Cardiac muscle cell (in vitro differentiated cells and primary cell): Measurements from ENCODE around the gene HMX3. TPM values are rescaled to one million over a fixed set of nuclear protein-coding genes. Genes with fewer than 3 reads are reported as not detected.

Experiments used
- DNase-seq, 2 donors: peaks; one replicate each; pipeline versions ENCODE4 v3.0.0 to v3.0.0-alpha.2; 2010 to 2017; ENCODE audit warnings: low read depth in 1 of 2, low spot score in 1 of 2
- H3K27ac ChIP-seq: fragments of 200-600 bp; sonication (generic); 2 replicates; pipeline ENCODE4 v1.5.1; 2016
- H3K27me3 ChIP-seq: fragments of 200-600 bp; sonication (generic); 2 replicates; pipeline ENCODE4 v1.6.0; 2016; ENCODE audit warnings: control low read depth
- H3K36me3 ChIP-seq: fragments of 200-600 bp; sonication (generic); 2 replicates; pipeline ENCODE4 v1.5.1; 2016; ENCODE audit warnings: control low read depth
- H3K4me1 ChIP-seq: fragments of 200-600 bp; sonication (generic); 2 replicates; pipeline ENCODE4 v1.8.1; 2017; ENCODE audit warnings: low read depth, mild to moderate bottlenecking, mixed run types
- H3K4me3 ChIP-seq: fragments of 200-600 bp; sonication (generic); 2 replicates; pipeline ENCODE4 v1.5.1; 2016; ENCODE audit warnings: mild to moderate bottlenecking
- H3K9me3 ChIP-seq: fragments of 200-600 bp; sonication (generic); 2 replicates; pipeline ENCODE4 v1.5.1; 2017; ENCODE audit warnings: low read depth, mild to moderate bottlenecking, control low read depth
- CTCF ChIP-seq: IDR thresholded peaks from 2 replicates; pipeline ENCODE4 v1.5.1; 2012; ENCODE audit warnings: low read depth, mild to moderate bottlenecking, low read length
- polyA plus RNA-seq: library from polyadenylated mRNA; unstranded; fragments of >200 nt; fragmentation: Nextera tagmentation; extraction: Ambion mirVana; gene quantifications from 2 replicates; pipeline ENCODE4 v1.2.1, GENCODE V29; 2016
- total RNA-seq: library from RNA; depleted of rRNA; stranded (reverse); fragments of >200 nt; gene quantifications from 2 replicates; pipeline ENCODE4 v1.2.3, GENCODE V29; 2016

The HMX3 gene
- total and polyA plus RNA-seq, 2 experiments from 2014 or later: not detected

GRCh38 chr10:123102673-123103072 is 33.1 kb upstream of the HMX3 start:
- no peak overlapping the region for H3K4me3 ChIP-seq

GRCh38 chr10:123103944-123104343 is 31.8 kb upstream of the HMX3 start:
- H3K4me1 ChIP-seq: no peaks in the 10 kb centered on the region
- H3K27me3 ChIP-seq: no peaks in the 10 kb centered on the region
- no peak overlapping the region for H3K27ac ChIP-seq
- no peak for DNase-seq
- H3K36me3 ChIP-seq: no peaks in the 10 kb centered on the region
- no peaks in the 10 kb centered on the region for H3K9me3 ChIP-seq
- no peak for TF ChIP-seq CTCF
- H3K4me3 ChIP-seq: no peak overlapping the region

More at GRCh38 chr10:123102673-123103072, 33.1 kb upstream of the HMX3 start:
- H3K9me3 ChIP-seq: no peaks in the 10 kb centered on the region
- H3K27ac ChIP-seq: no peak overlapping the region
- DNase-seq: no peak
- H3K27me3 ChIP-seq: no peaks in the 10 kb centered on the region
- H3K36me3 ChIP-seq: no peaks in the 10 kb centered on the region
- no peak for TF ChIP-seq CTCF
- H3K4me1 ChIP-seq: no peaks in the 10 kb centered on the region

- H3K9me3 ChIP-seq: no peaks in the 10 kb centered on the region
- no peaks in the 10 kb centered on the region for H3K4me1 ChIP-seq
- DNase-seq: no peak
- no peak for TF ChIP-seq CTCF
- H3K27me3 ChIP-seq: no peaks in the 10 kb centered on the region
- H3K4me3 ChIP-seq: no peak overlapping the region
- H3K36me3 ChIP-seq: no peaks in the 10 kb centered on the region
- H3K27ac ChIP-seq: no peak overlapping the region
These were observed 26.3 kb upstream of the HMX3 start for GRCh38 chr10:123109466-123109865.

GRCh38 chr10:123117644-123118417 is 17.9 kb upstream of the HMX3 start:
- H3K4me3 ChIP-seq: no peak overlapping the region
- no peaks in the 10 kb centered on the region for H3K9me3 ChIP-seq
- no peak overlapping the region for H3K27ac ChIP-seq
- H3K27me3 ChIP-seq: peaks cover 27% of the 10 kb centered on the region
- no peaks in the 10 kb centered on the region for H3K4me1 ChIP-seq
- TF ChIP-seq CTCF: no peak
- H3K36me3 ChIP-seq: no peaks in the 10 kb centered on the region
- peak in 1 of 2 donors; percentile 20 for DNase-seq

- peak in 1 of 2 donors; percentile 14 for DNase-seq
- no peak for TF ChIP-seq CTCF
- Histone ChIP-seq H3K4me1 (no peaks in the 10 kb centered on the region), H3K9me3 (no peaks in the 10 kb centered on the region), H3K27me3 (peaks cover 27% of the 10 kb centered on the region), H3K4me3 (no peak overlapping the region), H3K27ac (no peak overlapping the region), H3K36me3 (no peaks in the 10 kb centered on the region)
These were observed 16.7 kb upstream of the HMX3 start for GRCh38 chr10:123119081-123119480.
